Cardiac fibroblast (primary cell): Measurements from ENCODE around the gene MYCBPAP.

Source experiments
- DNase-seq, 2 donors: peaks; one replicate each; pipeline versions ENCODE4 v3.0.0 to v3.0.0-alpha.2; 2010; ENCODE audit warnings: low read depth in 2 of 2
- H3K4me3 ChIP-seq, 2 donors: replicated peaks in 1 of 2; 1 replicate in 1 of 2; 2 replicates in 1 of 2; pipeline ENCODE4 v1.5.1; 2011; ENCODE audit warnings: low read depth in 2 of 2, low read length in 2 of 2, mild to moderate bottlenecking in 2 of 2, moderate library complexity in 1 of 2
- CTCF ChIP-seq: IDR thresholded peaks from one replicate; pipeline ENCODE4 v1.5.1; 2011; ENCODE audit warnings: low read depth, mild to moderate bottlenecking, low read length, inconsistent platforms

The MYCBPAP gene

DNA sequence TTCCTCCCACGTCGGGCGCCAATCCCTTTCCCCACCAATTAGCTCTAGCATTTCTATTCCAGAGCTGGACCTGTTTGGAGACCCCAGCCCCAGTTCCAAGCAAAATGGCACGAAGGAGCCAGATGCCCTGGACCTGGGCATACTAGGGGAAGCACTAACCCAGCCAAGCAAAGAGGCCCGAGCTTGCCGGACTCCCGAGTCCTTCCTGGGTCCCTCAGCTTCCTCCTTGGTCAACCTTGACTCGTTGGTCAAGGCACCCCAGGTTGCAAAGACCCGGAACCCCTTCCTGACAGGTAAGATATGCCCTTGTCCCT lies 33.1 kb downstream of the MYCBPAP start:
- DNase-seq = no peak
- peak overlapping the region; percentile 20 to 56 for H3K4me3 ChIP-seq
- no peak for TF ChIP-seq CTCF

- no peak for TF ChIP-seq CTCF
- peak overlapping the region; percentile 48 to 56 for H3K4me3 ChIP-seq
- DNase-seq = peak; percentile 69 to 83
Observed at GRCh38 chr17:50541716-50542688, 33.8 kb downstream of the MYCBPAP start.

- TF ChIP-seq CTCF = no peak
- DNase-seq = no peak
- H3K4me3 ChIP-seq = no peak overlapping the region
Observed at GRCh38 chr17:50542795-50543774, 34.8 kb downstream of the MYCBPAP start.

DNA sequence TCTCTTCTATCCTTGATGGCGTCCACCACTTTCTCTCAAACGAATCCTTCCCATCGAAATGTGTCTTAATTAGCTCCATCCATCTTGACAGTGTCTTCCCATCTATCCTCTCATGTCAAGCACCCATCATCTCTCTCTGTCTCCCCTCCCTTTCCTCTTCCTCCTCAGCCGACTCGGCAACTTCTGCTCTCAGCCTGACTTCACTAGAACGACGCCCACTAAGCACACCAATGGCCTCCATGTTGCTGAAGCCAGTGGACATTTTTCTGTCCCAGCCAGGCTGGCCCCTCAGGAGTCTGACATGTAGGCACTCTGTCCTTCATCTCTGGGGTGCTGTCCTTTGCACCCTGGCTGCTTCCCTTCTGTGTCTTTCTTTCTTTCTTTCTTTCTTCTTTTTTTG lies 36.3 kb downstream of the MYCBPAP start:
- TF ChIP-seq CTCF = no peak
- H3K4me3 ChIP-seq = no peak overlapping the region
- no peak for DNase-seq

GRCh38 chr17:50545311-50545710 lies 37.1 kb downstream of the MYCBPAP start:
- DNase-seq = no peak
- no peak for TF ChIP-seq CTCF
- H3K4me3 ChIP-seq = no peak overlapping the region

GRCh38 chr17:50546701-50547034 lies 38.4 kb downstream of the MYCBPAP start:
- peak overlapping the region in 1 of 2 donors; percentile 70 for H3K4me3 ChIP-seq
- no peak for TF ChIP-seq CTCF
- no peak for DNase-seq
